GM19328 (cell line): Measurements from ENCODE around the gene FBRSL1.

Source experiments
- ATAC-seq: cut with Tn5 transposase; IDR thresholded peaks from one replicate; pipeline ENCODE4 v1.9.1; 2021; ENCODE audit warnings: mild to moderate bottlenecking, moderate library complexity; ENCODE audit not compliant: unreplicated experiment

Gene FBRSL1

GRCh38 chr12:132482771-132483170 lies 7.2 kb upstream of the FBRSL1 start:
- no peak for ATAC-seq

GRCh38 chr12:132483208-132483607 lies 6.7 kb upstream of the FBRSL1 start:
- no peak for ATAC-seq

GRCh38 chr12:132483612-132484011 lies 6.3 kb upstream of the FBRSL1 start:
- ATAC-seq: no peak

DNA sequence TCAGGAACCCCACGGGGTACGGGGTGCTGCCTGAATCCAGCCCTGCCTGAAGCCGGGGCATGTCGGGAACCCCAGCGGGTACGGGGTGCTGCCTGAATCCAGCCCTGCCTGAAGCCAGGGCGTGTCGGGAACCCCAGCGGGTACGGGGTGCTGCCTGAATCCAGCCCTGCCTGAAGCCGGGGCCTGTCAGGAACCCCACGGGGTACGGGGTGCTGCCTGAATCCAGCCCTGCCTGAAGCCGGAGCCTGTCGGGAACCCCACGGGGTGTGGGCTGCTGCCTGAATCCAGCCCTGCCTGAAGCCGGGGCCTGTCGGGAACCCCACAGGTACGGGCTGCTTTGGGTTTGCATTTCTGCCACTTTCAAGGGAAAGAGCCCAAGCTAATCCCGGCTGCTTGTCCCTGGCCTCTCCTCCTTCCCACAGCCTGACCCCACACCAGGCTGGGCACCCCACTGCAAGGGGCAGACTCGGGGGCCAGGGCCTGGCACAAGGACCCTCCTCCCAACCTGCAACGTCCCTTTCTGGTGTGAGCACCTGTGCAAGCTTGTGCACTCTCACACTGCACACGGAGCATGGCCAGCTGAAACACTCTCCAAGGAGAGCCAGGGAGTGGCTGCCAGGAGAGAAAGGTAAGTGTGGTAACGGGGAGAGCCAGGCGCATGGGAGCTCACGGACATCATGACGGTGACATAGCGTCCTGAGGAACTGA lies 5.6 kb upstream of the FBRSL1 start:
- no peak for ATAC-seq

- no peak for ATAC-seq
These were observed 5.0 kb upstream of the FBRSL1 start for GRCh38 chr12:132484891-132485441.

- no peak for ATAC-seq
These were observed 4.3 kb upstream of the FBRSL1 start for GRCh38 chr12:132485619-132486018.

DNA sequence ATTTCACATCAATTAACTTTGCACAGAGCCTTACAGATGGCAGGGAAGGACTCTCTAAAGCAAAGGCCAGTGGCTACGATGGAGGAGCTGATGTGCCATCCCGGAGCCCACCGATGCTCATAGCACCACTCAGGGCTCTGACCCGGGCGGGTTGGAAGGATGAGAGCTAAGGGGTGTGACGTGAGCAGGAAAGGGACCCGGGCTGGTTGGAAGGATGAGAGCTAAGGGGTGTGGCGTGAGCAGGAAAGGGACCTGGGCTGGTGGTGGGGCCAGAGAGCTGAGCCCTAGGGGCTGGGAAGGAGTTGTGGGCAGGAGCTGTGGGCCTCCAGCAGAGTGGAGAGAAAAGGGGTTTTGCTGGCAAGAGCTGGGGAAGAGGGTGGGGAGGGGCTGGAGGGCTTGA lies 3.8 kb upstream of the FBRSL1 start:
- no peak for ATAC-seq

GRCh38 chr12:132486576-132486975 lies 3.4 kb upstream of the FBRSL1 start:
- ATAC-seq: no peak

- ATAC-seq: no peak
These were observed 2.6 kb upstream of the FBRSL1 start for GRCh38 chr12:132487311-132487741.

DNA sequence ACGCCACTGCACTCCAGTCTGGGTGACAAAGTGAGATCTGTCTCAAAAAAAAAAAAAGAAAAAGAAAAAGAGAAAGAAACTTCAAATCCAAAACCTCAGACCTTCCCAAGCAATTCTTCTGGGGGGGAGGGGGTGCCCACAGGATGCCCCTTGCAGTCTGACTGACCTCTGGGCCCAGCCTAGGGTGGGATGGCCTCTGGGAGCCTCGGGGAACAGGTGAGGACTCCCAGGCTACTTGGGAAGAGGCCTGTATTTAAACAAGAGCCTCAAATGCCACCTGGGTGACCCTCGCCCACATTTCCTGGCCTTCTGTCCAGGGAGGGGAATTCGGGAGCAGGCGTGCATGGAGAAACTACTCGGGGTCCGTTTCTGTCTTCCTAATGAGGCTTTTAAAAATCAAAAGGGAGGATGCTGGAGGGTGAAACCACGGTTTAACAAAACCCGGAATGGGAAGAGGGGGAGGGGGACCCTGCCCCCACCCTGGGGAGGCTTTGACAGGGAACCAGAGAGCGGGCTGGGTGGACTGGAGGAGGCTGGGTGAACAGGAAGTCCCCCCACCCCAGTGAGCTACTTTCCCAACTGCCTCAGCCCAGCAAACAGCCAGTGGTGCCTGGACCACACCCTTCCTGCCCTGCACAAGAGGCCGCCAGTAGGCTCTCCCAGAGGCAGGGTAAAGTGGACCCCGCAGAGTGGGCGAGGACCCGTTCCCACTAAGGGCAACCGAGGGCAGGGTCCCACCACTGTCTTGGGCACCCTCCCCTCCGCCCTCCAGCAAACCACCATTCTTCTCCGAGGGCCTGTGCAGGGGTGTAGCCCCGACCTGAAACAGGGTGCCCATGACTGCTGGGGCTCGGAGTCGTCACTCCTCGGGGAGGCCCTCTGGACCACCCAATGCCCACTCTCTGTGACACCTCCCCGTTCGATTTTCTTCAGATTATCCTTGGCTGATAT lies 1.5 kb upstream of the FBRSL1 start:
- no peak for ATAC-seq

DNA sequence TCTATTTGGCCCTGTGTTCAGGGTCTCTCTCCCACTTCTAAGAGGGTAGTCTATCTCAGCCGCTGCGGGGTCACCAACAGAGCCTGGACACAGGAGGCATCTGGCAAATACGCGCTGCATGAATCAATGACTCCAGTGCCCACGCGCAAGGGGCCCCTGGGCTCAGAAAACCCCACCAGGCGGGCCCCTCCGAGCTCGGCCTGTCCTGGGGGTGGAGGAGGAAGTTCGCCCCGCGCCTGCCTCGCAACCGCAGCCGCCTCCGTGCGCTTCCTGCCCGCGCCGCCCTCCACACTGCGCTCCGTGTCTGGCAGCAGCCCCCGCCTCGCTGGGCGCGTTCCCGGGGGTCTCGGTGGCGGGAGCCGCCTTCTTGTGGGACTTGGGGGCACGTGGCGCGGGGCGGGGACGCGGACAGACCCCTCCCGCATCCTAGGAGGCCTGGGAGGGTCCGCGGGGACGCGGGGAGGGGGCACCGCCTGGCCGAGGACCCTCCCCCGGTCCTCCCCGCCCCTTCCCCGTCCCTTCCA lies 811 bp upstream of the FBRSL1 start:
- peak; percentile 24 for ATAC-seq

GRCh38 chr12:132490422-132491137 lies 629 bp downstream of the FBRSL1 start:
- peak; percentile 16 for ATAC-seq

DNA sequence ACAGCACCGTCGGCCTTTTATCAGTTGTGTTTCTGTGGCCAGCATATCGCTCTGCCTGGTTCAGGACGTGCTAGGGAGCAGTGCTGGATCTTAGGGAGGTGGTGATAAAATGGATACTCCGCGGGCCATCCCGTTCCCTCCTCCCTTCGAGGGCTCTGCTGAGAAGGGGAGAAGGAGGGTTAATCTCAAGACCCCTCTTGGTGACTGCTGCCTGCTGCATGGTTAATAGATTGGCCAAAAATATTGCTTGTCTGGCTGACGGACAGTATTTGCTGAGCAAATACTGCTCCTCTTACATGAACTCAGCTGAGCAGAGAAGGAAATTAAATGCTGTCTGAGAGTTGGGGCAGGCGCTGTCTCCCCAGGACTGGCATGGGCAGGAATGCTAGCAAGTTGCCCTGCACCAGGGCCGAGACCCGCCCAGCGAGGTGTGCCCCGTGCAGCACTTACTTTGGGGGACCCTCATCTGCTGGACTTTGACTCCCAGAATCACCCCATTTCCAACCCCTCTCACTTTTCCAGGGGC lies 1.2 kb downstream of the FBRSL1 start:
- ATAC-seq: no peak

DNA sequence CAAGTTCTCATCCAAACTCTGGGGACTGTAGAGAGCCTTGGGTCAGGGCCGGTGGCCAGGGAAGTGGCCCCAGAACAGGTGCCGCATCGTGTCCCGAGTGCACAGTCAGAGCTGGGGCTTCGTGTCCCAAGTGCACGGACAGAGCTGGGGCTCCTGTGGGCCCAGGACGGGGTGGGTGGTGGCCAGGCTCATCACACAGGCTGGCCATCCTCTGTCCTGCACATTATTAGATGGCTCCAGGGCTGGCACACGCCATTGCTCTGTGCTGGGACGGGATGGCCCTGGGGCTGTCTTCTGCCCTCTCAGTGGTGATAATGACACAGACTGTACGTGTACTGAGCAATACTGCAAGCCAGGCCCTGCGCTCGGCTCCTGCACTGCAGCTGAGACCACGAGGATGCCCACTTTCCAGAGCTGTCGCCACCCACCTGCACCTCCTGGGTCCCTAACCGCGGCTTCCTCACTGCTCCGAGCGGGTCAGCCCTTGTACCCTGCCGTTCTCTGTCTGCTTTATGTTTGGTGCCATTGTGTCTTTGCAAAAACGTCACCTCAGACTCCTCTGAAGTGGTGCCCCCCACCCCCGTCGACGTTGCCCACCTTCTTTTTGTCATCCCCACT lies 1.9 kb downstream of the FBRSL1 start:
- ATAC-seq: no peak

GRCh38 chr12:132492522-132492921 lies 2.6 kb downstream of the FBRSL1 start:
- ATAC-seq: no peak

DNA sequence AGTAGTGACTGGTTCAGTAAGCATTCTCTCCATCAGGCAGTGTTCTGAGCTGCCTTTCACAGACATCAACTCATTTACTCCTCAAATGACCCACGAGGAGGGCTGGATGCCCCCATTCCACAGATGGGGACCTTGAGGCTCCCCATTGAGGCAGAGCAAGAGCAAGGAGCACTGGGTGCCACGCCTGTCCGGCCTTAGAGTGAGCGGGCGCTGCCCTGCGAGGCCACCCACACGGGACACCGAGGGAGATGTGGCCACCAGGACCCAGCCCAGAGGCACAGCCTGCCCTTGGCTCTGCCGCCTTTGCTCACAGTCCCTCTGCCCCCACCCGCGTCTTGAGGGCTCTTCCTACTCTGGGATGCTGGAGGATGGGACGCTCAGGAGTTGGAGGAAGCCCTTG lies 3.0 kb downstream of the FBRSL1 start:
- ATAC-seq: no peak

GRCh38 chr12:132493482-132494178 lies 3.7 kb downstream of the FBRSL1 start:
- ATAC-seq: no peak

GRCh38 chr12:132494294-132495164 lies 4.6 kb downstream of the FBRSL1 start:
- no peak for ATAC-seq

DNA sequence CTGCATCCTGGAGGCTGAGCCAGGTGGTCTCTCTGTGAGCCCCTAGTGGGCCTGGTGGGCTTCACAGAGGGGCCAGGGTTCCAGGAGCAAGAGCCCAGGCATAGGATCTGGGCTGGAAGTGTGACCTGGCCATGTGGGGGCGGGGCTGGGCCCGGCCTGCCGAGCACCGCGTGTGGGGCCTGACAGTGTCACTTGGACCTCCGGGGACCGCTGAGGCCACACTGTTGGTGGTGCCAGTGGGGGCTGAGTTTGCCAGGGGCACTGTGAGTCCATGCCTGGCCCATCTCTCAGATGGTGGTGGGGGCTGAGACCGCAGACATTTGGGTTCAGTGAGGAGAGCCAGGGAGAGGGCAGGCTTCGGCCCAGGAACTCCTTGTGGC lies 5.2 kb downstream of the FBRSL1 start:
- no peak for ATAC-seq
